ENCODE measurements around the gene PRKD2.
A peak's percentile ranks its signal among the peaks of the same experiment; 100 is the strongest.

Gene PRKD2

GRCh38 chr19:46704379-46705076, 12.4 kb downstream of the PRKD2 start:
- DNase-seq (ENCODE audit: low read depth): no peak
- TF ChIP-seq, protein P1, sequence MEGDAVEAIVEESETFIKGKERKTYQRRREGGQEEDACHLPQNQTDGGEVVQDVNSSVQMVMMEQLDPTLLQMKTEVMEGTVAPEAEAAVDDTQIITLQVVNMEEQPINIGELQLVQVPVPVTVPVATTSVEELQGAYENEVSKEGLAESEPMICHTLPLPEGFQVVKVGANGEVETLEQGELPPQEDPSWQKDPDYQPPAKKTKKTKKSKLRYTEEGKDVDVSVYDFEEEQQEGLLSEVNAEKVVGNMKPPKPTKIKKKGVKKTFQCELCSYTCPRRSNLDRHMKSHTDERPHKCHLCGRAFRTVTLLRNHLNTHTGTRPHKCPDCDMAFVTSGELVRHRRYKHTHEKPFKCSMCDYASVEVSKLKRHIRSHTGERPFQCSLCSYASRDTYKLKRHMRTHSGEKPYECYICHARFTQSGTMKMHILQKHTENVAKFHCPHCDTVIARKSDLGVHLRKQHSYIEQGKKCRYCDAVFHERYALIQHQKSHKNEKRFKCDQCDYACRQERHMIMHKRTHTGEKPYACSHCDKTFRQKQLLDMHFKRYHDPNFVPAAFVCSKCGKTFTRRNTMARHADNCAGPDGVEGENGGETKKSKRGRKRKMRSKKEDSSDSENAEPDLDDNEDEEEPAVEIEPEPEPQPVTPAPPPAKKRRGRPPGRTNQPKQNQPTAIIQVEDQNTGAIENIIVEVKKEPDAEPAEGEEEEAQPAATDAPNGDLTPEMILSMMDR (IDR thresholded peaks at IDR 0.05; ENCODE audit: low read depth, low read length, missing control alignments): peak; percentile 99
- no peak overlapping the region for H3K4me3 ChIP-seq (ENCODE audit: low read depth, low read length)

GRCh38 chr19:46700704-46701103, 16.2 kb downstream of the PRKD2 start:
- DNase-seq (ENCODE audit: low read depth): no peak
- TF ChIP-seq, protein P1 (IDR thresholded peaks at IDR 0.05; ENCODE audit: low read depth, low read length, missing control alignments): no peak
- H3K4me3 ChIP-seq (ENCODE audit: low read depth, low read length): no peak overlapping the region

DNA sequence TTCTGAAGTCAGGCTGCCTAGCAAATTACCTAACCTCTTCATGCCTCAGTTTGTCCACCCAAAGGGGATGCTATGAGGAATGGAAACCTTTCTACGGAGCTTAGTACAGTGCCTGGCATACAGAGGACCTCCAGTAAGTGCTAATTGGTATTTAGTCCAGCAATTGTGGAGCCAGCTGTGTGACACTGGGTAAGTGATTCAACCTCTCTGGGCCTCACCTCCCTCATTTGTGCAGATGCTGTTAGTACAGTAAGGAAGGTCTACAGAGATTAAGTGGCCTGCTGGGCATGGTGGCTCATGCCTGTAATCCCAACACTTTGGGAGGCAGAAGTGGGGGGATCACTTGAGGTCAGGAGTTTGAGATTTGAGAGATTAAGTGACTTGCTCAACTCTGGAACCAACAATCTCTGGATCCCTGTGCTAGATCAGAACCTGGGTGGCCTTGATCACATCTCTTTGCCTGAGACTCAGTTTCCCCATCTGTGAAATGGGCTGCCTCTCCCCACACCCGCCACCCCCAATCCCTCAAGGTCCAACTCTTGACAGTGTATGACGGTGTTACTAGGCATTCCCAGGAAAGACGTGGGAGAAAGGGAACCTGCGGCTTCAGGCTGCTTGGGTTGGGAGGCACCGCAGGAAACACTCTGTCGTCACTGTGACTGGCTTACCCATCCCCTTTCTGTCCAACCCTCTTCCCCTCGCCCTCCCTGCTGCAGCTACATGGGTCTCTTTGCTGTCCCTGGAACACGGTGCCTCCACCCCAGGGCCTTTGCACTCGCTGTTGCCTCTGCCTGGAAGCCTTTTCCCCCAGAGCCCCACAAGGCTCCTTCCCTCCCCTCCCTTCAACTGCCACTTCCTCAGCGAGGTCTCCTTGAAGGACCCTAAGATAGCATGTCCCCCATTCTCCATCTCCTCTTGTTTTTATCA, 18.3 kb downstream of the PRKD2 start:
- DNase-seq (ENCODE audit: low read depth): no peak
- H3K4me3 ChIP-seq (ENCODE audit: low read depth, low read length): no peak overlapping the region
- TF ChIP-seq, protein P1 (IDR thresholded peaks at IDR 0.05; ENCODE audit: low read depth, low read length, missing control alignments): no peak

DNA sequence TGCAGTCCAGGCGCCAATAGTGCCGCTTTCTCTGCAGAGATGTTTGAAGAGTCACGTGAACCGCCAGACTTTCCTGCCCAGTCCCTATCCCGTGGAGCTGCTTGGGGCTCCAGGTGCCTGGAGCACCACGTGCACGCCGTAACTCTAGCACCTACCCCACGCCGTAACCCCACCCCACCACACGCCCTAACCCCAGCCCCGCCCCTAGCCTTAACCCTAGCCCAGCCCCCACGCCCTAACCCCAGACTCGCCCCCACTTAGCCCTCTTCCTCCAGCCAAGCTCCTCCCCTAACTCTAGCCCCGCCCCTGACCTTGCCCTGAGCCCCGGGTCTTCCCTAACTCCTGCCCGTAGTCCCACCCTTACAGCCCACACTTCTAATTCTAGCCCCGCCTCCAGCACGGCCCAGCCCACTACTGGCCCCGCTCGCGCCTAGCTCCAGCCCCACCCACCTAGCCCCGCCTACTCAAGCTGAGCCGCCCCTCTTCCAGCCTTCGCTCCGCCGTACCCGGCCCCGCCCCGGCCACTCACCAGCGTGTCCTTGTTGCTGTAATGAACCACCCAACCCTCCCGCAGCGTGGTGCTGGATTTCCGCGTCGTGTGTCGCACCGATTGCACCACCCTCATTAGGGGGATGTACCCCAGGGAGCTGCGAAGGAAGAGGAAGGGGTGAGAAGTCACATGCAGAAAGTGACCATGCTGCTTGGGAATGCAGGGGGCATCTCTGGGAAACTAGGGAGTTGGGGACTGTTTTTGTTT, 19.5 kb downstream of the PRKD2 start:
- no peak for DNase-seq (ENCODE audit: low read depth)
- TF ChIP-seq, protein P1 (IDR thresholded peaks at IDR 0.05; ENCODE audit: low read depth, low read length, missing control alignments): no peak
- no peak overlapping the region for H3K4me3 ChIP-seq (ENCODE audit: low read depth, low read length)

DNA sequence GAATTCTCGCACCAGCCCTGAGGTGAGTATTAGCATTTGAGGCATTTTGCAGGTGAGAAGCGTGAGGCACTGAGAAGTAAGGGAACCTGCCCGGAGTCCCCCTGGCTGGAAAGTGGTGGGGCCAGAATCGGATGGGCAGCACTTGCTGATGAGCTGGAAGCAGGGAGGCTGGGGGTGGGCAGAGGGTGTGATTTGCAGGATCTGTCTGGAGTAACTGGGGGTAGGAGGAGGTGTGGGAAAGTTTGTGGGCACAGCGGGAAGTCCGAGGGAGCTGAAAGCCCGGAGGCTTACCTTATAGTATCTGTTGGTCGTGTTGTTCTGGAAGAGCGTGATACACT, 20.1 kb downstream of the PRKD2 start:
- TF ChIP-seq, protein P1 (IDR thresholded peaks at IDR 0.05; ENCODE audit: low read depth, low read length, missing control alignments): no peak
- no peak for DNase-seq (ENCODE audit: low read depth)
- no peak overlapping the region for H3K4me3 ChIP-seq (ENCODE audit: low read depth, low read length)

DNA sequence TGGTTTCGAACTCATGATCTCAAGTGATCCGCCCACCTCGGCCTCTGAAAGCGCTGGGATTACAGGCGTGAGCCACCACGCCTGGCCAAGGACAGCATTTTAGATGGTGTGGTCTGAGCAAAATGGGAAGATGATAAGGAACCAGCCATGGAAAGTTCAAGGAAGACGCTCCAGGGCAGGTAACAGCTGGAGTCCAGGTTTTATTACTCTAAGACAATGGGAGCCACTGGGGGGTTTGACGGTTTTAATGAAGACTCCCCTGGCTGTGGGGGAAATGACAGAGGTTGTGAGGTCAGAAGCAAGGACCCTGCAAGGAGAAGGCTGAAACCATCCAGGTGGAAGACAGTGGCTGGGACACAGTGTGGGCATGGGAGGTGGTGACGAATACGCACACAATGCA, 20.9 kb downstream of the PRKD2 start:
- TF ChIP-seq, protein P1 (IDR thresholded peaks at IDR 0.05; ENCODE audit: low read depth, low read length, missing control alignments): no peak
- no peak overlapping the region for H3K4me3 ChIP-seq (ENCODE audit: low read depth, low read length)
- no peak for DNase-seq (ENCODE audit: low read depth)

All from GM12864 (cell line).